H9 (cell line): ENCODE data around the gene PHKG2. TPM values are rescaled to one million over a fixed set of nuclear protein-coding genes. Genes with fewer than 3 reads are reported as not detected.

ENCODE experiments used
- DNase-seq: peaks from one replicate; pipeline ENCODE4 v3.0.0-alpha.2; 2017
- H2AFZ ChIP-seq: one replicate; pipeline ENCODE4 v1.6.1; 2013; ENCODE audit warnings: mild to moderate bottlenecking, low read length, control low read depth, moderate library complexity
- H2AK5ac ChIP-seq: 2 replicates; pipeline ENCODE4 v1.6.1; 2013; ENCODE audit warnings: low read length, control low read depth, mixed read lengths; ENCODE audit not compliant: insufficient read length
- H2BK120ac ChIP-seq: one replicate; pipeline ENCODE4 v1.6.1; 2013; ENCODE audit warnings: low read depth, mild to moderate bottlenecking, low read length, control low read depth, inconsistent platforms; ENCODE audit not compliant: poor library complexity, severe bottlenecking
- H2BK12ac ChIP-seq: 2 replicates; pipeline ENCODE4 v1.6.1; 2013; ENCODE audit warnings: low read length, control low read depth, mixed read lengths, low read depth; ENCODE audit not compliant: insufficient read length
- H2BK15ac ChIP-seq: 2 replicates; pipeline ENCODE4 v1.6.1; 2013; ENCODE audit warnings: low read depth, low read length, control low read depth
- H2BK20ac ChIP-seq: one replicate; pipeline ENCODE4 v1.6.1; 2013; ENCODE audit warnings: low read depth, mild to moderate bottlenecking, low read length, control low read depth, inconsistent platforms; ENCODE audit not compliant: poor library complexity, severe bottlenecking
- H2BK5ac ChIP-seq: 2 replicates; pipeline ENCODE4 v1.6.1; 2013; ENCODE audit warnings: low read length, control low read depth, mixed read lengths; ENCODE audit not compliant: insufficient read length
- H3K14ac ChIP-seq: 2 replicates; pipeline ENCODE4 v1.6.1; 2013; ENCODE audit warnings: low read length, control low read depth; ENCODE audit not compliant: insufficient read depth
- H3K18ac ChIP-seq: 2 replicates; pipeline ENCODE4 v1.6.1; 2013; ENCODE audit warnings: low read depth, mild to moderate bottlenecking, mixed read lengths, low read length, control low read depth; ENCODE audit not compliant: insufficient read length
- H3K23ac ChIP-seq: 2 replicates; pipeline ENCODE4 v1.6.1; 2013; ENCODE audit warnings: low read length, control low read depth, mixed read lengths, low read depth; ENCODE audit not compliant: insufficient read length
- H3K23me2 ChIP-seq: 2 replicates; pipeline ENCODE4 v1.6.1; 2013; ENCODE audit warnings: low read depth, mild to moderate bottlenecking, mixed read lengths, low read length, control low read depth; ENCODE audit not compliant: insufficient read length, poor library complexity, severe bottlenecking
- H3K27ac ChIP-seq: 2 replicates; pipeline ENCODE4 v1.5.1; 2013; ENCODE audit warnings: low read length, control low read depth, mixed read lengths, low read depth; ENCODE audit not compliant: insufficient read length
- H3K27me3 ChIP-seq: 2 replicates; pipeline ENCODE4 v1.6.1; 2013; ENCODE audit warnings: low read length, control low read depth, inconsistent platforms; ENCODE audit not compliant: insufficient read depth
- H3K4ac ChIP-seq: 2 replicates; pipeline ENCODE4 v1.6.1; 2013; ENCODE audit warnings: low read depth, mild to moderate bottlenecking, control low read depth, inconsistent platforms, low read length, moderate library complexity
- H3K4me1 ChIP-seq: 2 replicates; pipeline ENCODE4 v1.6.1; 2013; ENCODE audit warnings: low read length, control low read depth, inconsistent platforms; ENCODE audit not compliant: insufficient read depth
- H3K4me2 ChIP-seq: 2 replicates; pipeline ENCODE4 v1.6.1; 2013; ENCODE audit warnings: low read length, control low read depth, mixed read lengths; ENCODE audit not compliant: insufficient read length, insufficient read depth
- H3K56ac ChIP-seq: 2 replicates; pipeline ENCODE4 v1.6.1; 2013; ENCODE audit warnings: low read depth, mild to moderate bottlenecking, mixed read lengths, low read length, control low read depth; ENCODE audit not compliant: insufficient read length
- H3K79me1 ChIP-seq: 2 replicates; pipeline ENCODE4 v1.6.1; 2013; ENCODE audit warnings: low read depth, mild to moderate bottlenecking, moderate library complexity, low read length, control low read depth, inconsistent platforms; ENCODE audit not compliant: insufficient read depth, poor library complexity, severe bottlenecking
- H3K79me2 ChIP-seq: 2 replicates; pipeline ENCODE4 v1.6.1; 2013; ENCODE audit warnings: low read length, control low read depth, inconsistent platforms; ENCODE audit not compliant: insufficient read depth
- H3K9ac ChIP-seq: 2 replicates; pipeline ENCODE4 v1.6.1; 2013; ENCODE audit warnings: low read length, control low read depth, mixed read lengths; ENCODE audit not compliant: insufficient read length; ENCODE audit errors: extremely low read depth
- H3K9me3 ChIP-seq: one replicate; pipeline ENCODE4 v1.6.1; 2013; ENCODE audit warnings: low read depth, low read length, inconsistent platforms; ENCODE audit not compliant: control insufficient read depth
- H3T11ph ChIP-seq: one replicate; pipeline ENCODE4 v1.6.1; 2013; ENCODE audit warnings: mild to moderate bottlenecking, low read length, control low read depth, inconsistent platforms
- H4K20me1 ChIP-seq: one replicate; pipeline ENCODE4 v1.6.1; 2013; ENCODE audit not compliant: control insufficient read depth, insufficient read length, insufficient read depth
- H4K5ac ChIP-seq: 2 replicates; pipeline ENCODE4 v1.6.1; 2013; ENCODE audit warnings: low read depth, mild to moderate bottlenecking, mixed read lengths, low read length, control low read depth; ENCODE audit not compliant: insufficient read length
- H4K8ac ChIP-seq: replicated peaks from 2 replicates; pipeline ENCODE4 v1.6.1; 2013; ENCODE audit warnings: low read length, control low read depth, mixed read lengths, low read depth; ENCODE audit not compliant: insufficient read length
- H4K91ac ChIP-seq: 2 replicates; pipeline ENCODE4 v1.6.1; 2013; ENCODE audit warnings: low read depth, mild to moderate bottlenecking, moderate library complexity, mixed read lengths, low read length, control low read depth; ENCODE audit not compliant: insufficient read length
- H3K27ac Mint-ChIP-seq, 3 experiments: 2 replicates in 2 of 3; 3 replicates in 1 of 3; pipeline ENCODE4 v1.8.0; 2020 to 2021; ENCODE audit warnings: mixed read lengths in 3 of 3, mild to moderate bottlenecking in 1 of 3, moderate library complexity in 1 of 3
- H3K27me3 Mint-ChIP-seq: 2 replicates; pipeline ENCODE4 v1.8.0; 2021; ENCODE audit warnings: low read depth, mild to moderate bottlenecking, moderate library complexity, mixed read lengths
- H3K36me3 Mint-ChIP-seq, 3 experiments: 2 replicates in 2 of 3; 3 replicates in 1 of 3; pipeline ENCODE4 v1.8.0; 2020 to 2021; ENCODE audit warnings: low read depth in 3 of 3, mixed read lengths in 3 of 3; ENCODE audit not compliant: insufficient read depth in 1 of 3
- H3K4me1 Mint-ChIP-seq, 2 experiments: 2 replicates each; pipeline ENCODE4 v1.8.0; 2020; ENCODE audit warnings: mixed read lengths in 2 of 2
- H3K4me3 Mint-ChIP-seq, 2 experiments: 2 replicates in 1 of 2; 3 replicates in 1 of 2; pipeline ENCODE4 v1.8.0; 2020 to 2021; ENCODE audit warnings: mild to moderate bottlenecking in 2 of 2, mixed read lengths in 2 of 2, moderate library complexity in 1 of 2
- H3K9me3 Mint-ChIP-seq, 2 experiments: 2 replicates in 1 of 2; 3 replicates in 1 of 2; pipeline ENCODE4 v1.8.0; 2020; ENCODE audit warnings: mild to moderate bottlenecking in 2 of 2, mixed read lengths in 2 of 2, moderate library complexity in 1 of 2
- WGBS: extraction: QIAGEN DNeasy Blood & Tissue Kit; methylation state at CpG from one replicate; pipeline ENCODE4 v1.1.7; 2013; ENCODE audit warnings: missing lambda C conversion rate, low lambda C conversion rate, mixed read lengths; ENCODE audit not compliant: insufficient read length; ENCODE audit errors: extremely low coverage; 5-methylcytosine and 5-hydroxymethylcytosine counted together
- total RNA-seq: library from RNA; stranded (reverse); gene quantifications from 2 replicates; pipeline ENCODE4 v1.2.1, GENCODE V29; 2021
- TF ChIP-seq, protein P1 (sequence below): fragments of 200-600 bp; sonication (generic); conservative IDR thresholded peaks from 3 replicates; pipeline ENCODE4 v1.8.0; 2021; ENCODE audit warnings: antibody characterized with exemption, mild to moderate bottlenecking

Gene PHKG2
- total RNA-seq, 1 experiment from 2014 or later: 46.6 TPM

- Histone ChIP-seq H3K23ac (no peak overlapping the region), H3K14ac (peak overlapping the region; percentile 97), H3K9ac (peak overlapping the region; percentile 86), H3K4me2 (peak overlapping the region; percentile 65), H3K27me3 (no peaks in the 10 kb centered on the region), H3K9me3 (no peaks in the 10 kb centered on the region), H4K20me1 (peaks cover 2% of the 10 kb centered on the region), H2BK20ac (no peak overlapping the region), H3K56ac (no peak overlapping the region), H4K5ac (no peak overlapping the region), H2AK5ac (no peak overlapping the region), H2BK5ac (no peak overlapping the region), H4K91ac (no peak overlapping the region), H4K8ac (no peak overlapping the region), H2AFZ (peak overlapping the region; percentile 1), H3K4ac (no peak overlapping the region), H3K79me1 (peaks cover 5% of the 10 kb centered on the region), H3K79me2 (peaks cover 3% of the 10 kb centered on the region; the same call in 1 of the 2 replicates), H3K18ac (peak overlapping the region; percentile 56), H2BK12ac (no peak overlapping the region), H2BK120ac (no peak overlapping the region), H2BK15ac (no peak overlapping the region), H3T11ph (no peak overlapping the region), H3K23me2 (peaks cover 12% of the 10 kb centered on the region), H3K27ac (no peak overlapping the region), H3K4me1 (no peaks in the 10 kb centered on the region)
- peak overlapping the region; percentile 85 to 91 for H3K4me3 Mint-ChIP-seq
- peaks cover 12 to 18% of the 10 kb centered on the region in 2 experiments for H3K4me1 Mint-ChIP-seq
- no peaks in the 10 kb centered on the region for H3K9me3 Mint-ChIP-seq
- DNase-seq: no peak
- TF ChIP-seq, protein P1, sequence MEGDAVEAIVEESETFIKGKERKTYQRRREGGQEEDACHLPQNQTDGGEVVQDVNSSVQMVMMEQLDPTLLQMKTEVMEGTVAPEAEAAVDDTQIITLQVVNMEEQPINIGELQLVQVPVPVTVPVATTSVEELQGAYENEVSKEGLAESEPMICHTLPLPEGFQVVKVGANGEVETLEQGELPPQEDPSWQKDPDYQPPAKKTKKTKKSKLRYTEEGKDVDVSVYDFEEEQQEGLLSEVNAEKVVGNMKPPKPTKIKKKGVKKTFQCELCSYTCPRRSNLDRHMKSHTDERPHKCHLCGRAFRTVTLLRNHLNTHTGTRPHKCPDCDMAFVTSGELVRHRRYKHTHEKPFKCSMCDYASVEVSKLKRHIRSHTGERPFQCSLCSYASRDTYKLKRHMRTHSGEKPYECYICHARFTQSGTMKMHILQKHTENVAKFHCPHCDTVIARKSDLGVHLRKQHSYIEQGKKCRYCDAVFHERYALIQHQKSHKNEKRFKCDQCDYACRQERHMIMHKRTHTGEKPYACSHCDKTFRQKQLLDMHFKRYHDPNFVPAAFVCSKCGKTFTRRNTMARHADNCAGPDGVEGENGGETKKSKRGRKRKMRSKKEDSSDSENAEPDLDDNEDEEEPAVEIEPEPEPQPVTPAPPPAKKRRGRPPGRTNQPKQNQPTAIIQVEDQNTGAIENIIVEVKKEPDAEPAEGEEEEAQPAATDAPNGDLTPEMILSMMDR: no peak
- H3K27ac Mint-ChIP-seq: peak overlapping the region in 2 of 3 experiments; percentile 81 to 82; a peak in 2 of 7 replicates
- H3K27me3 Mint-ChIP-seq: peaks cover 16% of the 10 kb centered on the region
- WGBS: no CpG with 5 or more reads among the region's 11 CpGs
- peaks cover 8 to 21% (median 10%) of the 10 kb centered on the region in 3 experiments; a peak in 6 of 7 replicates for H3K36me3 Mint-ChIP-seq
Measured at GRCh38 chr16:30787613-30788378, 39.6 kb downstream of the PHKG2 start.
